Endothelial cell of umbilical vein (primary cell): ENCODE data around the gene GRID2IP. TPM values are rescaled to one million over a fixed set of nuclear protein-coding genes. Genes with fewer than 3 reads are reported as not detected.

Source experiments
- BruUV-seq: library from RNA; stranded (reverse); fragments of 400-500 nt; replicated peaks from 2 replicates; lab custom pipeline; 2021; lab: Mats Ljungman, UMichigan
- CTCF ChIA-PET: fragments of 300-600, 350-600 bp; sonication (Branson Sonifier 250); formaldehyde crosslinking; loops from one replicate; lab custom pipeline; 2021; ENCODE audit warnings: antibody characterized with exemption, inconsistent platforms; lab: Charles Lee
- POLR2A ChIA-PET: fragments of 300-600, 350-600 bp; sonication (Branson Sonifier 250); formaldehyde crosslinking; loops from one replicate; lab custom pipeline; 2021; ENCODE audit warnings: antibody characterized with exemption, inconsistent platforms; lab: Charles Lee
- DNase-seq: peaks from one replicate; pipeline ENCODE4 v3.0.0-alpha.2; 2011; ENCODE audit warnings: low read depth, low spot score
- FAIRE-seq: peaks from 2 replicates; lab custom pipeline; 2011; peaks lifted over from hg19 to GRCh38; lab: Jason Lieb, UNC
- H2AFZ ChIP-seq: 2 replicates; pipeline ENCODE4 v1.6.0; 2012; ENCODE audit warnings: low read depth, low read length, control low read depth, inconsistent platforms
- H3K27ac ChIP-seq: 2 replicates; pipeline ENCODE4 v1.5.1; 2011; ENCODE audit warnings: low read depth, mild to moderate bottlenecking, control low read depth, low read length, moderate library complexity; ENCODE audit not compliant: insufficient read depth
- H3K27me3 ChIP-seq, 2 experiments: 2 replicates each; pipeline versions ENCODE4 v1.6.0 to v1.6.1; 2011; ENCODE audit warnings: low read length in 2 of 2, mixed read lengths in 1 of 2; ENCODE audit not compliant: control insufficient read depth in 2 of 2, insufficient read depth in 2 of 2
- H3K36me3 ChIP-seq, 2 experiments: 2 replicates in 1 of 2; 3 replicates in 1 of 2; pipeline ENCODE4 v1.5.1; 2011; ENCODE audit warnings: low read length in 2 of 2, mild to moderate bottlenecking in 1 of 2, moderate library complexity in 1 of 2; ENCODE audit not compliant: control insufficient read depth in 2 of 2, insufficient read depth in 2 of 2; ENCODE audit errors: extremely low read depth in 1 of 2
- H3K4me1 ChIP-seq: 3 replicates; pipeline ENCODE4 v1.5.1; 2011; ENCODE audit warnings: mild to moderate bottlenecking, low read length; ENCODE audit not compliant: control insufficient read depth, insufficient read depth; ENCODE audit errors: extremely low read depth
- H3K4me2 ChIP-seq: 2 replicates; pipeline ENCODE4 v1.6.1; 2011; ENCODE audit warnings: low read length, control low read depth, mixed read lengths; ENCODE audit not compliant: insufficient read depth
- H3K4me3 ChIP-seq, 3 experiments: fragments of 200-600 bp in 1 of 3; sonication (generic), shearing (Covaris generic) in 1 of 3; replicated peaks in 1 of 3; 2 replicates each; pipeline ENCODE4 v1.5.1; 2011 to 2016; ENCODE audit warnings: control low read depth in 3 of 3, low read length in 3 of 3, mild to moderate bottlenecking in 2 of 3, inconsistent platforms in 1 of 3, low read depth in 1 of 3, moderate library complexity in 1 of 3; ENCODE audit not compliant: insufficient read depth in 1 of 3
- H3K79me2 ChIP-seq: 2 replicates; pipeline ENCODE4 v1.6.0; 2012; ENCODE audit warnings: low read length, inconsistent platforms; ENCODE audit not compliant: control insufficient read depth, insufficient read depth
- H3K9ac ChIP-seq: replicated peaks from 2 replicates; pipeline ENCODE3; 2011; ENCODE audit warnings: low read length, control low read depth; ENCODE audit not compliant: insufficient read depth; ENCODE audit errors: extremely low read depth
- H3K9me1 ChIP-seq: replicated peaks from 3 replicates; pipeline ENCODE4 v1.6.0; 2011; ENCODE audit warnings: mild to moderate bottlenecking, low read length; ENCODE audit not compliant: control insufficient read depth, insufficient read depth; ENCODE audit errors: extremely low read depth
- H3K9me3 ChIP-seq: replicated peaks from 2 replicates; pipeline ENCODE4 v1.5.1; 2012; ENCODE audit warnings: low read length, inconsistent platforms; ENCODE audit not compliant: control insufficient read depth, insufficient read depth
- H4K20me1 ChIP-seq: replicated peaks from 2 replicates; pipeline ENCODE3; 2011; ENCODE audit warnings: mild to moderate bottlenecking, low read length; ENCODE audit not compliant: control insufficient read depth, insufficient read depth; ENCODE audit errors: extremely low read depth
- EZH2 ChIP-seq: IDR thresholded peaks from 2 replicates; pipeline ENCODE4 v1.6.1; 2012; ENCODE audit warnings: borderline replicate concordance, low read depth, mild to moderate bottlenecking, moderate library complexity, low read length, inconsistent platforms; ENCODE audit not compliant: severe bottlenecking
- FOS ChIP-seq: IDR thresholded peaks from 2 replicates; pipeline ENCODE4 v1.6.1; 2011; ENCODE audit warnings: mild to moderate bottlenecking, low read length, moderate library complexity, borderline replicate concordance; ENCODE audit not compliant: insufficient read depth
- GATA2 ChIP-seq: IDR thresholded peaks from 2 replicates; pipeline ENCODE4 v1.7.0; 2011; ENCODE audit warnings: low read depth, mild to moderate bottlenecking, moderate library complexity, mixed read lengths, low read length; ENCODE audit not compliant: insufficient read length, insufficient read depth
- JUN ChIP-seq: IDR thresholded peaks from 2 replicates; pipeline ENCODE4 v1.6.1; 2011; ENCODE audit warnings: borderline replicate concordance, low read depth; ENCODE audit not compliant: insufficient read length, insufficient read depth
- MYC ChIP-seq: IDR thresholded peaks from one replicate; pipeline ENCODE4 v1.6.1; 2011; ENCODE audit warnings: mild to moderate bottlenecking, low read depth, low read length
- POLR2A ChIP-seq: IDR thresholded peaks from 2 replicates; pipeline ENCODE4 v1.6.1; 2012; ENCODE audit warnings: low read depth, mild to moderate bottlenecking, control low read depth, low read length
- POLR2AphosphoS5 ChIP-seq: IDR thresholded peaks from 2 replicates; pipeline ENCODE4 v1.6.1; 2012; ENCODE audit warnings: low read depth, mild to moderate bottlenecking, control low read depth, low read length, moderate library complexity; ENCODE audit not compliant: insufficient read depth
- dilution Hi-C: fragments of 300-500 bp; cut with MboI; formaldehyde crosslinking; loops from one replicate; pipeline ENCODE4 v1.15.0; 2019; ENCODE audit warnings: low sequenced_read_pairs; ENCODE audit not compliant: extremely low pct_ligation_motif_present
- intact Hi-C: fragments of 100-400 bp; cut with micrococcal nuclease; formaldehyde crosslinking; loops from one replicate; pipeline ENCODE4 v1.10.0; 2022
- polyA plus RNA-seq, 4 experiments: library from polyadenylated mRNA; depleted of rRNA in 3 of 4; stranded (reverse) in 3 of 4; unstranded in 1 of 4; fragments of >200 nt; gene quantifications; 2 replicates each; pipeline versions ENCODE4 v1.2.1 to v1.2.3, GENCODE V29; 2011 to 2012; ENCODE audit warnings: missing spikeins in 1 of 4
- total RNA-seq: library from RNA; stranded (reverse); gene quantifications from 2 replicates; pipeline ENCODE4 v1.2.3, GENCODE V29; 2021
- TF ChIP-seq, protein P1 (sequence below), 2 donors: IDR thresholded peaks; 1 replicate in 1 of 2; 2 replicates in 1 of 2; pipeline ENCODE4 v1.5.1; 2011; ENCODE audit warnings: low read length in 2 of 2, mild to moderate bottlenecking in 2 of 2, moderate library complexity in 2 of 2, control low read depth in 1 of 2, inconsistent platforms in 1 of 2, low read depth in 1 of 2; ENCODE audit not compliant: insufficient read depth in 1 of 2; ENCODE audit errors: extremely low read depth in 1 of 2
- TF ChIP-seq, protein P2 (sequence below): IDR thresholded peaks from 2 replicates; pipeline ENCODE4 v1.6.1; 2011; ENCODE audit not compliant: insufficient read depth, insufficient read length

Gene GRID2IP
- total and polyA plus RNA-seq, 2 donors (not counting 3 experiments of a cell fraction or from before 2014, with no cell fraction given): not detected

- FAIRE-seq (no peak), DNase-seq (no peak)
- Histone ChIP-seq H4K20me1 (no peaks in the 10 kb centered on the region), H3K9me3 (no peaks in the 10 kb centered on the region), H3K27ac (no peak overlapping the region), H3K4me3 (no peak overlapping the region), H2AFZ (no peak overlapping the region), H3K9ac (no peak overlapping the region), H3K79me2 (no peaks in the 10 kb centered on the region), H3K36me3 (peaks cover 17 to 32% of the 10 kb centered on the region in 2 experiments), H3K27me3 (no peaks in the 10 kb centered on the region), H3K4me2 (no peak overlapping the region), H3K9me1 (no peaks in the 10 kb centered on the region), H3K4me1 (no peaks in the 10 kb centered on the region)
- TF ChIP-seq POLR2AphosphoS5 (no peak), GATA2 (no peak), FOS (no peak), MYC (no peak), EZH2 (no peak), POLR2A (no peak), JUN (no peak)
- TF ChIP-seq, protein P1, sequence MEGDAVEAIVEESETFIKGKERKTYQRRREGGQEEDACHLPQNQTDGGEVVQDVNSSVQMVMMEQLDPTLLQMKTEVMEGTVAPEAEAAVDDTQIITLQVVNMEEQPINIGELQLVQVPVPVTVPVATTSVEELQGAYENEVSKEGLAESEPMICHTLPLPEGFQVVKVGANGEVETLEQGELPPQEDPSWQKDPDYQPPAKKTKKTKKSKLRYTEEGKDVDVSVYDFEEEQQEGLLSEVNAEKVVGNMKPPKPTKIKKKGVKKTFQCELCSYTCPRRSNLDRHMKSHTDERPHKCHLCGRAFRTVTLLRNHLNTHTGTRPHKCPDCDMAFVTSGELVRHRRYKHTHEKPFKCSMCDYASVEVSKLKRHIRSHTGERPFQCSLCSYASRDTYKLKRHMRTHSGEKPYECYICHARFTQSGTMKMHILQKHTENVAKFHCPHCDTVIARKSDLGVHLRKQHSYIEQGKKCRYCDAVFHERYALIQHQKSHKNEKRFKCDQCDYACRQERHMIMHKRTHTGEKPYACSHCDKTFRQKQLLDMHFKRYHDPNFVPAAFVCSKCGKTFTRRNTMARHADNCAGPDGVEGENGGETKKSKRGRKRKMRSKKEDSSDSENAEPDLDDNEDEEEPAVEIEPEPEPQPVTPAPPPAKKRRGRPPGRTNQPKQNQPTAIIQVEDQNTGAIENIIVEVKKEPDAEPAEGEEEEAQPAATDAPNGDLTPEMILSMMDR (IDR thresholded peaks at IDR 0.05; ENCODE audit: extremely low read depth in 1 of 2, insufficient read depth in 1 of 2, low read depth in 1 of 2, low read length in 2 of 2): no peak
- TF ChIP-seq, protein P2, sequence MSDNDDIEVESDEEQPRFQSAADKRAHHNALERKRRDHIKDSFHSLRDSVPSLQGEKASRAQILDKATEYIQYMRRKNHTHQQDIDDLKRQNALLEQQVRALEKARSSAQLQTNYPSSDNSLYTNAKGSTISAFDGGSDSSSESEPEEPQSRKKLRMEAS: no peak
- no TSS peak for BruUV-seq
- CTCF ChIA-PET: interaction anchor here (1.0 to 1.3 kb wide), 2 partner anchors 10 to 84 kb away, joined by 4 to 6 read pairs; partner anchors contain the start of gene INTS15
- intact Hi-C loops: no loop called here
- dilution Hi-C loops: no loop called here
- POLR2A ChIA-PET: no interaction called here
Measured at GRCh38 chr7:6600093-6600492, 48.8 kb upstream of the GRID2IP start.
